H1 (cell line): Measurements from ENCODE around the gene SECISBP2L. TPM values are rescaled to one million over a fixed set of nuclear protein-coding genes. Genes with fewer than 3 reads are reported as not detected.

ENCODE experiments used
- CTCF ChIA-PET: fragments of 300-600 bp; sonication (Branson Sonifier 250); formaldehyde crosslinking; loops from one replicate; lab custom pipeline; 2021; ENCODE audit not compliant: partially characterized antibody; lab: Charles Lee
- POLR2A ChIA-PET: fragments of 300-600 bp; sonication (Branson Sonifier 250); formaldehyde crosslinking; loops from one replicate; lab custom pipeline; 2021; ENCODE audit warnings: inconsistent platforms; ENCODE audit not compliant: partially characterized antibody; lab: Charles Lee
- DNase-seq, 2 experiments: peaks; one replicate each; pipeline versions ENCODE4 v3.0.0 to v3.0.0-alpha.2; 2010 to 2022; ENCODE audit warnings: low spot score in 2 of 2, low read depth in 1 of 2, mixed read lengths in 1 of 2
- FAIRE-seq: peaks from 2 replicates; lab custom pipeline; 2011; peaks lifted over from hg19 to GRCh38; lab: Jason Lieb, UNC
- H2AFZ ChIP-seq: 2 replicates; pipeline ENCODE4 v1.8.1; 2012; ENCODE audit warnings: low read length, inconsistent platforms
- H2AK5ac ChIP-seq: 2 replicates; pipeline ENCODE4 v1.6.1; 2013; ENCODE audit warnings: low read depth, low read length
- H2BK120ac ChIP-seq: replicated peaks from 2 replicates; pipeline ENCODE3; 2013; ENCODE audit warnings: low read depth, low read length, inconsistent platforms
- H2BK12ac ChIP-seq: 2 replicates; pipeline ENCODE4 v1.6.1; 2013; ENCODE audit warnings: low read depth, low read length
- H2BK15ac ChIP-seq: 2 replicates; pipeline ENCODE4 v1.6.1; 2013; ENCODE audit warnings: low read length
- H2BK20ac ChIP-seq: 2 replicates; pipeline ENCODE4 v1.6.1; 2013; ENCODE audit warnings: low read length
- H2BK5ac ChIP-seq: 2 replicates; pipeline ENCODE4 v1.6.1; 2013; ENCODE audit warnings: low read depth, low read length
- H3K14ac ChIP-seq: 2 replicates; pipeline ENCODE4 v1.6.1; 2013; ENCODE audit warnings: inconsistent platforms; ENCODE audit not compliant: insufficient read length
- H3K18ac ChIP-seq: 2 replicates; pipeline ENCODE4 v1.6.1; 2013; ENCODE audit warnings: low read length; ENCODE audit errors: extremely low read depth
- H3K23ac ChIP-seq: 2 replicates; pipeline ENCODE4 v1.6.1; 2013; ENCODE audit warnings: inconsistent platforms; ENCODE audit not compliant: insufficient read length
- H3K23me2 ChIP-seq: 2 replicates; pipeline ENCODE4 v1.6.1; 2013; ENCODE audit warnings: low read depth, low read length
- H3K27ac ChIP-seq: 2 replicates; pipeline ENCODE4 v1.6.1; 2011; ENCODE audit warnings: low read depth, low read length, inconsistent platforms
- H3K27me3 ChIP-seq, 4 experiments: replicated peaks in 1 of 4; 1 replicate in 1 of 4; 2 replicates in 3 of 4; pipeline versions ENCODE4 v1.6.1 to v1.8.1; 2011 to 2013; ENCODE audit warnings: low read length in 3 of 4, mild to moderate bottlenecking in 3 of 4, inconsistent platforms in 2 of 4, mixed read lengths in 2 of 4, moderate library complexity in 1 of 4; ENCODE audit not compliant: control insufficient read depth in 3 of 4, insufficient read depth in 3 of 4; ENCODE audit errors: extremely low read depth in 1 of 4
- H3K36me3 ChIP-seq, 4 experiments: 2 replicates each; pipeline versions ENCODE4 v1.6.1 to v1.8.1; 2011 to 2013; ENCODE audit warnings: mild to moderate bottlenecking in 4 of 4, low read length in 3 of 4, moderate library complexity in 2 of 4, control low read depth in 1 of 4, inconsistent platforms in 1 of 4; ENCODE audit not compliant: insufficient read depth in 4 of 4, control insufficient read depth in 2 of 4
- H3K4ac ChIP-seq: replicated peaks from 2 replicates; pipeline ENCODE3; 2013; ENCODE audit warnings: low read length, low read depth, mixed read lengths, inconsistent platforms; ENCODE audit not compliant: insufficient read length
- H3K4me1 ChIP-seq, 4 experiments: replicated peaks in 1 of 4; 1 replicate in 1 of 4; 2 replicates in 3 of 4; pipeline versions ENCODE4 v1.6.1 to v1.8.1; 2011 to 2013; ENCODE audit warnings: low read length in 3 of 4, inconsistent platforms in 2 of 4, mixed read lengths in 1 of 4; ENCODE audit not compliant: insufficient read depth in 4 of 4, control insufficient read depth in 3 of 4
- H3K4me2 ChIP-seq, 2 experiments: 2 replicates each; pipeline versions ENCODE4 v1.6.1 to v1.8.1; 2011 to 2013; ENCODE audit warnings: low read depth in 2 of 2, low read length in 2 of 2, control low read depth in 1 of 2, inconsistent platforms in 1 of 2, mild to moderate bottlenecking in 1 of 2; ENCODE audit not compliant: insufficient read depth in 1 of 2
- H3K4me3 ChIP-seq, 4 experiments: fragments of 200-600, 300-600 bp in 1 of 4; sonication (generic), shearing (Covaris generic), sonication (Bioruptor Twin) in 1 of 4; 2 replicates each; pipeline versions ENCODE4 v1.5.1 to v1.8.1; 2011 to 2016; ENCODE audit warnings: low read length in 4 of 4, low read depth in 3 of 4, control low read depth in 2 of 4, inconsistent platforms in 2 of 4, mild to moderate bottlenecking in 2 of 4, mixed read lengths in 1 of 4, moderate library complexity in 1 of 4; ENCODE audit not compliant: insufficient read depth in 2 of 4; ENCODE audit errors: extremely low read depth in 1 of 4
- H3K56ac ChIP-seq: replicated peaks from 2 replicates; pipeline ENCODE3; 2013; ENCODE audit warnings: low read depth, mild to moderate bottlenecking, mixed read lengths, low read length, inconsistent platforms; ENCODE audit not compliant: insufficient read length
- H3K79me1 ChIP-seq: 2 replicates; pipeline ENCODE4 v1.6.1; 2013; ENCODE audit warnings: low read depth, low read length, control low read depth
- H3K79me2 ChIP-seq, 2 experiments: 2 replicates each; pipeline versions ENCODE4 v1.6.1 to v1.8.1; 2012 to 2013; ENCODE audit warnings: low read length in 2 of 2, mild to moderate bottlenecking in 2 of 2, inconsistent platforms in 1 of 2; ENCODE audit not compliant: insufficient read depth in 2 of 2, control insufficient read depth in 1 of 2
- H3K9ac ChIP-seq, 4 experiments: replicated peaks in 1 of 4; 1 replicate in 1 of 4; 2 replicates in 3 of 4; pipeline versions ENCODE4 v1.6.1 to v1.8.1; 2011 to 2013; ENCODE audit warnings: low read depth in 3 of 4, low read length in 3 of 4, control low read depth in 2 of 4, mild to moderate bottlenecking in 2 of 4, moderate library complexity in 2 of 4, inconsistent platforms in 1 of 4; ENCODE audit errors: extremely low read depth in 1 of 4
- H3K9me3 ChIP-seq, 2 experiments: 2 replicates each; pipeline versions ENCODE4 v1.6.1 to v1.8.1; 2012 to 2013; ENCODE audit warnings: mild to moderate bottlenecking in 2 of 2, moderate library complexity in 2 of 2, control low read depth in 1 of 2, inconsistent platforms in 1 of 2, low read depth in 1 of 2, low read length in 1 of 2, mixed read lengths in 1 of 2; ENCODE audit not compliant: insufficient read depth in 2 of 2
- H4K20me1 ChIP-seq, 2 experiments: replicated peaks in 1 of 2; 2 replicates each; pipeline versions ENCODE3 to v1.8.1; 2011 to 2013; ENCODE audit warnings: inconsistent platforms in 2 of 2, low read length in 2 of 2, mild to moderate bottlenecking in 1 of 2; ENCODE audit not compliant: insufficient read depth in 2 of 2, control insufficient read depth in 1 of 2
- H4K5ac ChIP-seq: 2 replicates; pipeline ENCODE4 v1.6.1; 2013; ENCODE audit warnings: low read length, low read depth, mixed read lengths, inconsistent platforms; ENCODE audit not compliant: insufficient read length
- H4K8ac ChIP-seq: 2 replicates; pipeline ENCODE4 v1.8.0; 2013; ENCODE audit warnings: mild to moderate bottlenecking, moderate library complexity, low read length, inconsistent platforms; ENCODE audit not compliant: insufficient read depth; ENCODE audit errors: extremely low read depth
- H4K91ac ChIP-seq: replicated peaks from 2 replicates; pipeline ENCODE3; 2013; ENCODE audit warnings: low read length, mixed read lengths, inconsistent platforms; ENCODE audit not compliant: insufficient read length
- WGBS, 2 experiments: shearing (Covaris generic) in 1 of 2; methylation state at CpG; one replicate each; pipeline versions ENCODE4 v1.1.6 to v1.1.7; 2013 to 2015; ENCODE audit warnings: low lambda C conversion rate in 2 of 2, mixed read lengths in 2 of 2, inconsistent platforms in 1 of 2, low coverage in 1 of 2, missing lambda C conversion rate in 1 of 2; ENCODE audit not compliant: insufficient replicate concordance in 2 of 2, insufficient coverage in 1 of 2, insufficient read length in 1 of 2; ENCODE audit errors: extremely low coverage in 1 of 2, missing lambda C conversion rate in 1 of 2; 5-methylcytosine and 5-hydroxymethylcytosine counted together
- polyA plus RNA-seq, 7 experiments: library from polyadenylated mRNA; depleted of rRNA in 3 of 7; stranded (reverse) in 5 of 7; unstranded in 2 of 7; fragments of >200 nt in 5 of 7; fragments of 200-250 nt in 2 of 7; gene quantifications; 1 replicate in 5 of 7; 2 replicates in 1 of 7; 4 replicates in 1 of 7; pipeline versions ENCODE4 v1.2.1 to v1.2.3, GENCODE V29; 2011 to 2013; ENCODE audit warnings: missing spikeins in 2 of 7, mixed read lengths in 2 of 7
- total RNA-seq: library from RNA; stranded (reverse); fragmentation: NEBNext Ultra II Directional; extraction: Animal tissue kit (Norgen Biotek cat#: 25700); gene quantifications from 2 replicates; pipeline ENCODE4 v1.2.1, GENCODE V29; 2021

SECISBP2L gene
- total and polyA plus RNA-seq, 2 of the 8 experiments (the other 6 are each of a cell fraction or from before 2014, with no cell fraction given): 7.6 to 22.8 TPM

- CTCF ChIA-PET: interaction anchor here (1.3 to 3.1 kb wide), 2 partner anchors 10 to 86 kb away, joined by 3 to 25 read pairs; partner anchors contain the start of gene SECISBP2L
- 71% methylated on average over 1 of the region's 1 CpG; no CpG with 5 or more reads in 1 of the 2 experiments for WGBS, 2 experiments
- peaks cover 9% of the 10 kb centered on the region in 2 experiments; a peak in 3 of 4 replicates for H3K9me3 ChIP-seq
- no peak overlapping the region for H3K14ac ChIP-seq
- no peak overlapping the region for H3K9ac ChIP-seq
- no peak overlapping the region for H2BK5ac ChIP-seq
- no peak overlapping the region for H2BK15ac ChIP-seq
- no peak overlapping the region for H4K91ac ChIP-seq
- no peak overlapping the region for H3K27ac ChIP-seq
- H3K18ac ChIP-seq: no peak overlapping the region
- H3K23ac ChIP-seq: no peak overlapping the region
- no peaks in the 10 kb centered on the region for H3K23me2 ChIP-seq
- DNase-seq: no peak
- no peaks in the 10 kb centered on the region for H3K27me3 ChIP-seq
- H2AK5ac ChIP-seq: no peak overlapping the region
- no peaks in the 10 kb centered on the region for H3K79me2 ChIP-seq
- POLR2A ChIA-PET: interaction anchor here (1.1 to 1.2 kb wide), 2 partner anchors 24 to 97 kb away, joined by 3 to 5 read pairs; partner anchors contain the start of gene COPS2
- H3K56ac ChIP-seq: no peak overlapping the region
- H3K4me1 ChIP-seq: peaks cover 0 to 7% (median 3%) of the 10 kb centered on the region in 4 experiments; a peak in 4 of 7 replicates
- no peak overlapping the region; a peak in 1 of 4 replicates for H3K4me2 ChIP-seq
- FAIRE-seq: no peak
- H4K20me1 ChIP-seq: no peaks in the 10 kb centered on the region
- H2BK12ac ChIP-seq: no peak overlapping the region
- H3K4ac ChIP-seq: no peak overlapping the region
- H3K4me3 ChIP-seq: no peak overlapping the region
- peak overlapping the region; percentile 95 for H2AFZ ChIP-seq
- H3K36me3 ChIP-seq: no peaks in the 10 kb centered on the region
- H4K5ac ChIP-seq: no peak overlapping the region
- no peaks in the 10 kb centered on the region for H3K79me1 ChIP-seq
- no peak overlapping the region for H4K8ac ChIP-seq
- H2BK20ac ChIP-seq: no peak overlapping the region
- H2BK120ac ChIP-seq: no peak overlapping the region
Measured at GRCh38 chr15:49058559-49058958, 12.3 kb upstream of the SECISBP2L start.
